Stomach (tissue), 4 donors: ENCODE results near the gene C9orf72.

Experiments used
- CTCF ChIP-seq, 7 experiments: fragments of 450-650 bp in 4 of 7; fragments of 200-600 bp in 3 of 7; sonication (generic) in 3 of 7; IDR thresholded peaks; one replicate each; pipeline ENCODE4 v1.5.1; 2016 to 2019; ENCODE audit warnings: antibody characterized with exemption in 7 of 7, control low read depth in 2 of 7, mild to moderate bottlenecking in 1 of 7
- POLR2A ChIP-seq, 4 donors: fragments of 450-650 bp; IDR thresholded peaks; one replicate each; pipeline ENCODE4 v1.6.1; 2016; ENCODE audit warnings: antibody characterized with exemption in 4 of 4, control low read depth in 2 of 4, mild to moderate bottlenecking in 1 of 4, moderate library complexity in 1 of 4
- POLR2AphosphoS5 ChIP-seq, 3 donors: sonication (generic); formaldehyde crosslinking; IDR thresholded peaks; one replicate each; pipeline ENCODE4 v1.6.1; 2016; ENCODE audit warnings: antibody characterized with exemption in 3 of 3

- no peak for TF ChIP-seq POLR2AphosphoS5 (IDR thresholded peaks at IDR 0.05)
- no peak for TF ChIP-seq CTCF (IDR thresholded peaks at IDR 0.05)
- TF ChIP-seq POLR2A (IDR thresholded peaks at IDR 0.05), result no peak
Observed at GRCh38 chr9:27505744-27506161, 67.5 kb downstream of the C9orf72 start.
